Liver (tissue), 2 donors: Measurements from ENCODE around the gene DOCK6.

Experiments used
- TF ChIP-seq, protein P1 (sequence below): fragments of 150-350 bp; IDR thresholded peaks from 2 replicates; pipeline ENCODE4 v1.5.1; 2017; ENCODE audit warnings: improper control_type of control experiment, low read depth, low read length; ENCODE audit not compliant: missing input control
- TF ChIP-seq, protein P2 (sequence below): IDR thresholded peaks from 2 replicates; pipeline ENCODE4 v1.6.1; 2016; ENCODE audit warnings: antibody characterized with exemption, mild to moderate bottlenecking
- donor health status: healthy.

DNA sequence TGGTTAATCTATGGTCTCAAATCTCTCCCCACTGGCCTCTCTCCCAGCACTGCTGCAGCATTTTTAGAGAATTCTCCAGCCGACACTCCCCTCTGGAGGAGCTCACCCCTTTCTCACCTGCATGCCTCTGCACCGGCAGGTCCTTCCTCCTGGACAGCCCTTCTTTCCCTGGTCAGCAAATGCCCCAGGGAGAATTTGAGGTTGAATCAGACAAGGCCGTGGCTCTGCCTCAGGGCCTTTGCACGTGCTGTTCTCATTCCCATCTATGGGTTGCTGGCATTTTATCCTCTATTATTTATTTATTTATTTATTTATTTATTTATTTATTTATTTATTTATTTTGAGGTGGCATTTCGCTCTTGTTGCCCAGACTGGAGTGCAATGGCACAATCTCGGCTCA, 1.4 kb upstream of the DOCK6 start:
- TF ChIP-seq, protein P1, sequence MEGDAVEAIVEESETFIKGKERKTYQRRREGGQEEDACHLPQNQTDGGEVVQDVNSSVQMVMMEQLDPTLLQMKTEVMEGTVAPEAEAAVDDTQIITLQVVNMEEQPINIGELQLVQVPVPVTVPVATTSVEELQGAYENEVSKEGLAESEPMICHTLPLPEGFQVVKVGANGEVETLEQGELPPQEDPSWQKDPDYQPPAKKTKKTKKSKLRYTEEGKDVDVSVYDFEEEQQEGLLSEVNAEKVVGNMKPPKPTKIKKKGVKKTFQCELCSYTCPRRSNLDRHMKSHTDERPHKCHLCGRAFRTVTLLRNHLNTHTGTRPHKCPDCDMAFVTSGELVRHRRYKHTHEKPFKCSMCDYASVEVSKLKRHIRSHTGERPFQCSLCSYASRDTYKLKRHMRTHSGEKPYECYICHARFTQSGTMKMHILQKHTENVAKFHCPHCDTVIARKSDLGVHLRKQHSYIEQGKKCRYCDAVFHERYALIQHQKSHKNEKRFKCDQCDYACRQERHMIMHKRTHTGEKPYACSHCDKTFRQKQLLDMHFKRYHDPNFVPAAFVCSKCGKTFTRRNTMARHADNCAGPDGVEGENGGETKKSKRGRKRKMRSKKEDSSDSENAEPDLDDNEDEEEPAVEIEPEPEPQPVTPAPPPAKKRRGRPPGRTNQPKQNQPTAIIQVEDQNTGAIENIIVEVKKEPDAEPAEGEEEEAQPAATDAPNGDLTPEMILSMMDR: no peak
- TF ChIP-seq, protein P2, sequence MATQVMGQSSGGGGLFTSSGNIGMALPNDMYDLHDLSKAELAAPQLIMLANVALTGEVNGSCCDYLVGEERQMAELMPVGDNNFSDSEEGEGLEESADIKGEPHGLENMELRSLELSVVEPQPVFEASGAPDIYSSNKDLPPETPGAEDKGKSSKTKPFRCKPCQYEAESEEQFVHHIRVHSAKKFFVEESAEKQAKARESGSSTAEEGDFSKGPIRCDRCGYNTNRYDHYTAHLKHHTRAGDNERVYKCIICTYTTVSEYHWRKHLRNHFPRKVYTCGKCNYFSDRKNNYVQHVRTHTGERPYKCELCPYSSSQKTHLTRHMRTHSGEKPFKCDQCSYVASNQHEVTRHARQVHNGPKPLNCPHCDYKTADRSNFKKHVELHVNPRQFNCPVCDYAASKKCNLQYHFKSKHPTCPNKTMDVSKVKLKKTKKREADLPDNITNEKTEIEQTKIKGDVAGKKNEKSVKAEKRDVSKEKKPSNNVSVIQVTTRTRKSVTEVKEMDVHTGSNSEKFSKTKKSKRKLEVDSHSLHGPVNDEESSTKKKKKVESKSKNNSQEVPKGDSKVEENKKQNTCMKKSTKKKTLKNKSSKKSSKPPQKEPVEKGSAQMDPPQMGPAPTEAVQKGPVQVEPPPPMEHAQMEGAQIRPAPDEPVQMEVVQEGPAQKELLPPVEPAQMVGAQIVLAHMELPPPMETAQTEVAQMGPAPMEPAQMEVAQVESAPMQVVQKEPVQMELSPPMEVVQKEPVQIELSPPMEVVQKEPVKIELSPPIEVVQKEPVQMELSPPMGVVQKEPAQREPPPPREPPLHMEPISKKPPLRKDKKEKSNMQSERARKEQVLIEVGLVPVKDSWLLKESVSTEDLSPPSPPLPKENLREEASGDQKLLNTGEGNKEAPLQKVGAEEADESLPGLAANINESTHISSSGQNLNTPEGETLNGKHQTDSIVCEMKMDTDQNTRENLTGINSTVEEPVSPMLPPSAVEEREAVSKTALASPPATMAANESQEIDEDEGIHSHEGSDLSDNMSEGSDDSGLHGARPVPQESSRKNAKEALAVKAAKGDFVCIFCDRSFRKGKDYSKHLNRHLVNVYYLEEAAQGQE: no peak
